ENCODE measurements around the gene SNPH.

Gene SNPH

DNA sequence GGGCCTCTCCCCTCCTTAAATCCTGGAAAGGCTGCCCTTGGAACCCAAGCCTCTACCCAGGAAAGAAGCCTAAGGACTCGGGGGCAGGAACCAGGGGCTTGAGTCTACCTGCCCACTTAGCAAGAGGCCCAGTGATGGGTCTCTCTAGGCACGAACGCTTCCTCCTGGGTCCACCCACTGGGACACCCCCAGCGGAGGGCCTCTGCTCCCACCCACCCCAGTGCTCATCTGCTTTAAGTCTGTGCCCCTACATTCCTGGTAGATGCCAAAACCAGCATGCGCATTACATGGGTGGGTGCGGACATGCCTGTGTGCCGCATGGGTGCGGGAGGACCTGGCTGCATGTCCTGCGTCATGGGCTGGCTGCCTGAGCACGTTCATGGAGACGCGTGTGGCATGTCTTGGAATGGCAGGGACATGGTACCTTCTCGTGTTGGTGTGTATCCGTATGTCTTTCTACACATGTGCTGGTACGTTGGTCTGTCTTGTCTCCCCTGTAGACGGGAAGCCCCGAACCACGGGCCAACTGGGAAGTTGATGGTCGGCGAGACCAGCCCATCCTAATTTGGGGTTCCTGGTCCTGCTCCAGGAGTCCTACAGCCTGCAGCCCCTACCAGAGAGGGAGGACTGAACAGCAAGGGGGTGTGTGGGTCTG lies 29.3 kb downstream of the SNPH start:
- DNase-seq (ENCODE audit: low read depth in 2 of 2): no peak
- TF ChIP-seq, protein P1, sequence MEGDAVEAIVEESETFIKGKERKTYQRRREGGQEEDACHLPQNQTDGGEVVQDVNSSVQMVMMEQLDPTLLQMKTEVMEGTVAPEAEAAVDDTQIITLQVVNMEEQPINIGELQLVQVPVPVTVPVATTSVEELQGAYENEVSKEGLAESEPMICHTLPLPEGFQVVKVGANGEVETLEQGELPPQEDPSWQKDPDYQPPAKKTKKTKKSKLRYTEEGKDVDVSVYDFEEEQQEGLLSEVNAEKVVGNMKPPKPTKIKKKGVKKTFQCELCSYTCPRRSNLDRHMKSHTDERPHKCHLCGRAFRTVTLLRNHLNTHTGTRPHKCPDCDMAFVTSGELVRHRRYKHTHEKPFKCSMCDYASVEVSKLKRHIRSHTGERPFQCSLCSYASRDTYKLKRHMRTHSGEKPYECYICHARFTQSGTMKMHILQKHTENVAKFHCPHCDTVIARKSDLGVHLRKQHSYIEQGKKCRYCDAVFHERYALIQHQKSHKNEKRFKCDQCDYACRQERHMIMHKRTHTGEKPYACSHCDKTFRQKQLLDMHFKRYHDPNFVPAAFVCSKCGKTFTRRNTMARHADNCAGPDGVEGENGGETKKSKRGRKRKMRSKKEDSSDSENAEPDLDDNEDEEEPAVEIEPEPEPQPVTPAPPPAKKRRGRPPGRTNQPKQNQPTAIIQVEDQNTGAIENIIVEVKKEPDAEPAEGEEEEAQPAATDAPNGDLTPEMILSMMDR (IDR thresholded peaks at IDR 0.05; ENCODE audit: low read depth, low read length): no peak
- no peak overlapping the region for H3K4me3 ChIP-seq (replicated peaks in 1 of 2; ENCODE audit: low read depth in 2 of 2, low read length in 2 of 2)

GRCh38 chr20:1296117-1296610 lies 30.1 kb downstream of the SNPH start:
- DNase-seq (ENCODE audit: low read depth in 2 of 2): no peak
- TF ChIP-seq, protein P1 (IDR thresholded peaks at IDR 0.05; ENCODE audit: low read depth, low read length): no peak

DNA sequence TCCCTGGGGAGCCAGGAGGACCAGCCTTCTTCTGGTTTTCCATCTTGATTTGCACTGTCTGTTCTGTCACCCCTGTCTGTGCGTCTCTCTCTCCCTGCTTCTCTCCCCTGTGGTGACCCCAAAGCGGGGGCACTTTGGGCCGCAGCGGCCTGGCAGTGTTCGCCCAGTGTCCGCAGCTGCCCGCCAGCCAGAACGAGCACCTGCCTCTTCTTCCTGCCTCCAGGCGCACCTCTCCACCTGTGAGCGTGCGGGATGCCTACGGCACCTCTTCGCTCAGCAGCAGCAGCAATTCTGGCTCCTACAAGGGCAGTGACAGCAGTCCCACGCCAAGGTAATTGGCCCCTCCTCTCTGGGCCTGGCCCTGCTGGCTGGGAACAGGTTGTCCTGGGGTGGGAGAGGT lies 30.8 kb downstream of the SNPH start:
- H3K4me3 ChIP-seq (replicated peaks in 1 of 2; ENCODE audit: low read depth in 2 of 2, low read length in 2 of 2): no peak overlapping the region
- TF ChIP-seq, protein P1 (IDR thresholded peaks at IDR 0.05; ENCODE audit: low read depth, low read length): no peak
- DNase-seq (ENCODE audit: low read depth in 2 of 2): no peak

More at GRCh38 chr20:1296117-1296610, 30.1 kb downstream of the SNPH start:
- no peak overlapping the region for H3K4me3 ChIP-seq (replicated peaks in 1 of 2; ENCODE audit: low read depth in 2 of 2, low read length in 2 of 2)

- DNase-seq (ENCODE audit: low read depth in 2 of 2): no peak
- TF ChIP-seq, protein P1 (IDR thresholded peaks at IDR 0.05; ENCODE audit: low read depth, low read length): no peak
- no peak overlapping the region for H3K4me3 ChIP-seq (replicated peaks in 1 of 2; ENCODE audit: low read depth in 2 of 2, low read length in 2 of 2)
These were observed 31.4 kb downstream of the SNPH start for GRCh38 chr20:1297486-1297885.

DNA sequence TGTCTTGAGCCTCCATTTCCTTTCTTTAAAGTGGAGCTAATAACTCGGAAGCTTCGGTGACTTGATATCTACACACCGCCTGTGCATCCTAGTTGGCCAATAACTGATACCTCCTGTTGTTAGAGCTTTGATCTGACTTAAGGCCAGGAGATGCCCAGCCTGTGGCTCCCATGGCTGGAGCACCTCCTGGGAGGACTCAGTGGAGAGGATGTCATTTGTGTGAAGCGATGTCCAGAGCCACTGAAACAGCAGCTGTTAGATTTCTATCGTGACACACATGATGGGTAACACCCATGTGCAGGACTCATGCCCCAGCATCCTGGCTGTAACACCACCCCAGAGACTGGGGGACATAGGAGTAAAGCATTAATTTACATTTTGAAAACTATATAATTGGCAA lies 32.1 kb downstream of the SNPH start:
- DNase-seq (ENCODE audit: low read depth in 2 of 2): no peak
- H3K4me3 ChIP-seq (replicated peaks in 1 of 2; ENCODE audit: low read depth in 2 of 2, low read length in 2 of 2): no peak overlapping the region
- TF ChIP-seq, protein P1 (IDR thresholded peaks at IDR 0.05; ENCODE audit: low read depth, low read length): no peak

GRCh38 chr20:1298888-1299511 lies 32.9 kb downstream of the SNPH start:
- no peak overlapping the region for H3K4me3 ChIP-seq (replicated peaks in 1 of 2; ENCODE audit: low read depth in 2 of 2, low read length in 2 of 2)
- no peak for DNase-seq (ENCODE audit: low read depth in 2 of 2)
- TF ChIP-seq, protein P1 (IDR thresholded peaks at IDR 0.05; ENCODE audit: low read depth, low read length): no peak

Measured in cardiac fibroblast (primary cell).